Thyroid gland (tissue), 4 donors: ENCODE data around the gene TBXAS1. TPM values are rescaled to one million over a fixed set of nuclear protein-coding genes. Genes with fewer than 3 reads are reported as not detected.

Source experiments
- DNase-seq, 2 donors: peaks; one replicate each; pipeline ENCODE4 v3.0.0-alpha.2; 2019
- H3K27ac ChIP-seq, 3 donors: fragments of 200-600 bp; sonication (generic); 1 replicate in 2 of 3; 2 replicates in 1 of 3; pipeline ENCODE4 v1.5.1; 2016 to 2019; ENCODE audit warnings: mild to moderate bottlenecking in 1 of 3, moderate library complexity in 1 of 3
- H3K27me3 ChIP-seq: fragments of 200-600 bp; sonication (generic); one replicate; pipeline ENCODE4 v1.5.1; 2019
- H3K36me3 ChIP-seq, 2 donors: fragments of 200-600 bp; sonication (generic); one replicate each; pipeline ENCODE4 v1.5.1; 2016 to 2019
- H3K4me1 ChIP-seq, 2 donors: fragments of 200-600 bp; sonication (generic); one replicate each; pipeline ENCODE4 v1.5.1; 2017 to 2019
- H3K4me3 ChIP-seq, 3 donors: fragments of 200-600 bp; sonication (generic); replicated peaks in 1 of 3; 1 replicate in 2 of 3; 2 replicates in 1 of 3; pipeline ENCODE4 v1.5.1; 2016; ENCODE audit warnings: mild to moderate bottlenecking in 1 of 3
- H3K9me3 ChIP-seq: fragments of 200-600 bp; sonication (generic); one replicate; pipeline ENCODE4 v1.5.1; 2017
- POLR2A ChIP-seq, 2 donors: fragments of 450-650 bp; IDR thresholded peaks; one replicate each; pipeline ENCODE4 v1.6.1; 2017; ENCODE audit warnings: antibody characterized with exemption in 2 of 2, mild to moderate bottlenecking in 2 of 2, moderate library complexity in 1 of 2
- WGBS, 2 donors: methylation state at CpG; one replicate each; pipeline ENCODE4 v1.1.5; 2017; 5-methylcytosine and 5-hydroxymethylcytosine counted together
- intact Hi-C: fragments of 100-400 bp; cut with DNase I; formaldehyde crosslinking; loops from one replicate; pipeline ENCODE4 v1.15.1; 2023
- total RNA-seq, 4 donors: library from RNA; depleted of rRNA; stranded (reverse); fragments of >200 nt; gene quantifications; one replicate each; pipeline ENCODE4 v1.2.3, GENCODE V29; 2016
- TF ChIP-seq, protein P1 (sequence below), 6 experiments: fragments of 200-600 bp in 3 of 6; fragments of 450-650 bp in 3 of 6; sonication (generic) in 3 of 6; IDR thresholded peaks; one replicate each; pipeline ENCODE4 v1.5.1; 2016 to 2019; ENCODE audit warnings: antibody characterized with exemption in 6 of 6, mild to moderate bottlenecking in 2 of 6, inconsistent platforms in 1 of 6, moderate library complexity in 1 of 6

The TBXAS1 gene
- total RNA-seq, 4 donors from 2014 or later = 5.1 to 13.2 (median 8.7) TPM

DNA sequence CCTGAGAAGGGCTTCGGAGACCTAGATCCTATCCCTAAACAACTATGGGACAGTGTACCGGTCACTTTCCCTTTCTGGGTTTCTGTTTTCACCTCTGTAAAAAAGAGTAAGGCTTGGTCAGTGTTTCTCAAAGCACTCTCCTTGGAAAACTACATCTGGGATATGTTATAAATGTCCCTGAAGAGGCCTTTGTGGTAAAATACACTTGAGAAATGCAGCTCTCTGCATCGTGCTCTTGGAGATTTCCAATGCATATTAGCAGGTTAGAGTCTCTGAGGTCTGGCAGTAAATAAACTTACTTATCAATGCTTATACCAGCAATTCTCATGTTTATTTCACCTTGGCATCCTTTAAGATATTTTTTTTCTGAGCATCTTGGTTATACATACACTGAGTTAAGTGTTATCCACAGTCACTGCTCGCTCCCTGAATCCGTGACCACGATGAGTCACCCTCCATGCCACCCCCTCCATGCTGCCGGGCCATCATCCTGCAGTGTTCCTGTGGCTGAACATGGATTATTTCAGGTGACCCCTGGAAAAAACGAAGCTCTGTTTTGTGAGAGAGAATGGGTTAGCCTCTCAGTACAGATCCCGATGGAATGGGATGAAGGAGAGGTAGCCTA is 3.3 kb upstream of the TBXAS1 start:
- Histone ChIP-seq H3K4me3 (no peak overlapping the region), H3K9me3 (no peaks in the 10 kb centered on the region), H3K27ac (no peak overlapping the region), H3K36me3 (no peaks in the 10 kb centered on the region), H3K4me1 (no peaks in the 10 kb centered on the region), H3K27me3 (no peaks in the 10 kb centered on the region)
- intact Hi-C loops = no loop called here
- 74 to 76% methylated on average over 9 of the region's 9 CpGs for WGBS, 2 donors
- TF ChIP-seq, protein P1, sequence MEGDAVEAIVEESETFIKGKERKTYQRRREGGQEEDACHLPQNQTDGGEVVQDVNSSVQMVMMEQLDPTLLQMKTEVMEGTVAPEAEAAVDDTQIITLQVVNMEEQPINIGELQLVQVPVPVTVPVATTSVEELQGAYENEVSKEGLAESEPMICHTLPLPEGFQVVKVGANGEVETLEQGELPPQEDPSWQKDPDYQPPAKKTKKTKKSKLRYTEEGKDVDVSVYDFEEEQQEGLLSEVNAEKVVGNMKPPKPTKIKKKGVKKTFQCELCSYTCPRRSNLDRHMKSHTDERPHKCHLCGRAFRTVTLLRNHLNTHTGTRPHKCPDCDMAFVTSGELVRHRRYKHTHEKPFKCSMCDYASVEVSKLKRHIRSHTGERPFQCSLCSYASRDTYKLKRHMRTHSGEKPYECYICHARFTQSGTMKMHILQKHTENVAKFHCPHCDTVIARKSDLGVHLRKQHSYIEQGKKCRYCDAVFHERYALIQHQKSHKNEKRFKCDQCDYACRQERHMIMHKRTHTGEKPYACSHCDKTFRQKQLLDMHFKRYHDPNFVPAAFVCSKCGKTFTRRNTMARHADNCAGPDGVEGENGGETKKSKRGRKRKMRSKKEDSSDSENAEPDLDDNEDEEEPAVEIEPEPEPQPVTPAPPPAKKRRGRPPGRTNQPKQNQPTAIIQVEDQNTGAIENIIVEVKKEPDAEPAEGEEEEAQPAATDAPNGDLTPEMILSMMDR (IDR thresholded peaks at IDR 0.05) = no peak
- no peak for TF ChIP-seq POLR2A (IDR thresholded peaks at IDR 0.05)
- no peak for DNase-seq

GRCh38 chr7:139827042-139827441 is 2.0 kb upstream of the TBXAS1 start:
- no peak overlapping the region for H3K27ac ChIP-seq
- no peaks in the 10 kb centered on the region for H3K4me1 ChIP-seq
- H3K4me3 ChIP-seq = no peak overlapping the region
- TF ChIP-seq, protein P1 (IDR thresholded peaks at IDR 0.05) = no peak
- no peak for TF ChIP-seq POLR2A (IDR thresholded peaks at IDR 0.05)
- no peaks in the 10 kb centered on the region for H3K27me3 ChIP-seq
- no peak for DNase-seq
- intact Hi-C loops = no loop called here
- no peaks in the 10 kb centered on the region for H3K9me3 ChIP-seq
- no peaks in the 10 kb centered on the region for H3K36me3 ChIP-seq

GRCh38 chr7:139828446-139828845 is 618 bp upstream of the TBXAS1 start:
- no peaks in the 10 kb centered on the region for H3K9me3 ChIP-seq
- no peak overlapping the region for H3K27ac ChIP-seq
- no peak overlapping the region for H3K4me3 ChIP-seq
- H3K27me3 ChIP-seq = no peaks in the 10 kb centered on the region
- TF ChIP-seq POLR2A (IDR thresholded peaks at IDR 0.05) = no peak
- TF ChIP-seq, protein P1 (IDR thresholded peaks at IDR 0.05) = no peak
- H3K36me3 ChIP-seq = no peaks in the 10 kb centered on the region
- 56 to 75% methylated on average over 2 of the region's 2 CpGs for WGBS, 2 donors
- intact Hi-C loops = no loop called here
- no peak for DNase-seq
- no peaks in the 10 kb centered on the region for H3K4me1 ChIP-seq

- Histone ChIP-seq H3K4me1 (no peaks in the 10 kb centered on the region), H3K36me3 (no peaks in the 10 kb centered on the region), H3K4me3 (no peak overlapping the region), H3K27me3 (no peaks in the 10 kb centered on the region), H3K27ac (no peak overlapping the region), H3K9me3 (no peaks in the 10 kb centered on the region)
- WGBS, 2 donors = 73 to 78% methylated on average over 3 of the region's 3 CpGs
- no peak for TF ChIP-seq POLR2A (IDR thresholded peaks at IDR 0.05)
- TF ChIP-seq, protein P1 (IDR thresholded peaks at IDR 0.05) = no peak
- intact Hi-C loops = no loop called here
- no peak for DNase-seq
Measured at GRCh38 chr7:139829775-139830117, 682 bp downstream of the TBXAS1 start.

GRCh38 chr7:139830292-139830691 is 1.2 kb downstream of the TBXAS1 start:
- Histone ChIP-seq H3K4me1 (no peaks in the 10 kb centered on the region), H3K4me3 (no peak overlapping the region), H3K9me3 (no peaks in the 10 kb centered on the region), H3K36me3 (no peaks in the 10 kb centered on the region), H3K27me3 (no peaks in the 10 kb centered on the region), H3K27ac (no peak overlapping the region)
- no peak for DNase-seq
- WGBS, 2 donors = 90 to 92% methylated on average over 4 of the region's 4 CpGs
- no peak for TF ChIP-seq POLR2A (IDR thresholded peaks at IDR 0.05)
- TF ChIP-seq, protein P1 (IDR thresholded peaks at IDR 0.05) = no peak
- intact Hi-C loops = no loop called here
